ENCODE results near the gene ZSCAN21. TPM values are rescaled to one million over a fixed set of nuclear protein-coding genes. Genes with fewer than 3 reads are reported as not detected.

Gene ZSCAN21
- polyA plus RNA-seq, 3 donors: 1.5 to 4.6 (median 4.4) TPM

DNA sequence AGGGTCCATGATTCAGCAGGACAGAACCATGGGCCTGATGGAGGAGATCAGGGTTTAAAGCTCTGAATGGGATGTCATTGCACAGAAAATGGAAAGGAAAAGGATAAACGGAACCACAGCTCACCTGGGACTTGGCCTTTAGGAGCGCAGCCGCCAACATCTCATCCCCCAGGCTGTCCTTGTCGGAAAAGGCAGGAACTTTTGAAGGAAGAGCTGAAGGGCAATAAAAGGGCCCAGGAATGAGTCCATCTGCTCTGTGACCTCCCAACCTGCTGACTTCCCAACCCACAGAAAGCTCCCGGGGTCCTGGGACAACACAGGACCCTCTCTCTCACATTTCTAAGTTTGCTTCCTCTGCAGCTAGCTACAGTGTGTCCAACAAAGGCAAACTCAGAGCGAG is 25.8 kb downstream of the ZSCAN21 start:
- Histone ChIP-seq H3K9ac (ENCODE audit: insufficient read depth, low read length, poor library complexity, severe bottlenecking) (no peak overlapping the region), H3K79me2 (ENCODE audit: insufficient read depth, low read length) (peaks cover 35% of the 10 kb centered on the region), H3K36me3 (replicated peaks in 1 of 2; ENCODE audit: control insufficient read depth in 1 of 2, insufficient read depth in 2 of 2, low read length in 2 of 2) (peaks cover 73 to 91% of the 10 kb centered on the region in 2 donors), H3K4me2 (replicated peaks; ENCODE audit: extremely low read depth, low read length, poor library complexity, severe bottlenecking) (no peak overlapping the region), H3K9me3 (replicated peaks in 1 of 2; ENCODE audit: control insufficient read depth in 1 of 2, insufficient read depth in 1 of 2, low read length in 2 of 2) (peaks cover 32 to 35% of the 10 kb centered on the region in 2 donors), H2AFZ (ENCODE audit: insufficient read depth, low read depth, low read length, poor library complexity, severe bottlenecking) (no peak overlapping the region), H4K20me1 (ENCODE audit: insufficient read depth, low read length) (peaks cover 21% of the 10 kb centered on the region), H3K4me1 (ENCODE audit: control insufficient read depth in 1 of 2, insufficient read depth in 2 of 2, low read length in 2 of 2) (peaks cover 3 to 6% of the 10 kb centered on the region in 2 donors), H3K27ac (ENCODE audit: low read depth in 1 of 2, low read length in 2 of 2) (no peak overlapping the region), H3K4me3 (replicated peaks in 1 of 3; ENCODE audit: low read depth in 2 of 3, low read length in 3 of 3) (no peak overlapping the region), H3K27me3 (ENCODE audit: control insufficient read depth in 2 of 2, insufficient read depth in 2 of 2, low read length in 2 of 2) (no peaks in the 10 kb centered on the region)
- Mint-ChIP-seq H3K4me1 (peaks cover 8% of the 10 kb centered on the region), H3K9me3 (peaks cover 26 to 42% (median 35%) of the 10 kb centered on the region in 7 donors), H3K27ac (peak overlapping the region in 3 of 7 donors; percentile 18 to 86 (median 44)), H3K36me3 (peaks cover 74 to 89% of the 10 kb centered on the region in 2 donors), H3K4me3 (no peak overlapping the region), H3K27me3 (ENCODE audit: low read depth in 3 of 3) (peaks cover 0 to 6% (median 0%) of the 10 kb centered on the region in 3 donors)
- DNase-seq: no peak
- TF ChIP-seq, protein P1, sequence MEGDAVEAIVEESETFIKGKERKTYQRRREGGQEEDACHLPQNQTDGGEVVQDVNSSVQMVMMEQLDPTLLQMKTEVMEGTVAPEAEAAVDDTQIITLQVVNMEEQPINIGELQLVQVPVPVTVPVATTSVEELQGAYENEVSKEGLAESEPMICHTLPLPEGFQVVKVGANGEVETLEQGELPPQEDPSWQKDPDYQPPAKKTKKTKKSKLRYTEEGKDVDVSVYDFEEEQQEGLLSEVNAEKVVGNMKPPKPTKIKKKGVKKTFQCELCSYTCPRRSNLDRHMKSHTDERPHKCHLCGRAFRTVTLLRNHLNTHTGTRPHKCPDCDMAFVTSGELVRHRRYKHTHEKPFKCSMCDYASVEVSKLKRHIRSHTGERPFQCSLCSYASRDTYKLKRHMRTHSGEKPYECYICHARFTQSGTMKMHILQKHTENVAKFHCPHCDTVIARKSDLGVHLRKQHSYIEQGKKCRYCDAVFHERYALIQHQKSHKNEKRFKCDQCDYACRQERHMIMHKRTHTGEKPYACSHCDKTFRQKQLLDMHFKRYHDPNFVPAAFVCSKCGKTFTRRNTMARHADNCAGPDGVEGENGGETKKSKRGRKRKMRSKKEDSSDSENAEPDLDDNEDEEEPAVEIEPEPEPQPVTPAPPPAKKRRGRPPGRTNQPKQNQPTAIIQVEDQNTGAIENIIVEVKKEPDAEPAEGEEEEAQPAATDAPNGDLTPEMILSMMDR (IDR thresholded peaks at IDR 0.05): no peak
- intact Hi-C loops (cut with micrococcal nuclease): no loop called here
- WGBS (ENCODE audit: insufficient coverage): 93% methylated on average over 3 of the region's 6 CpGs

DNA sequence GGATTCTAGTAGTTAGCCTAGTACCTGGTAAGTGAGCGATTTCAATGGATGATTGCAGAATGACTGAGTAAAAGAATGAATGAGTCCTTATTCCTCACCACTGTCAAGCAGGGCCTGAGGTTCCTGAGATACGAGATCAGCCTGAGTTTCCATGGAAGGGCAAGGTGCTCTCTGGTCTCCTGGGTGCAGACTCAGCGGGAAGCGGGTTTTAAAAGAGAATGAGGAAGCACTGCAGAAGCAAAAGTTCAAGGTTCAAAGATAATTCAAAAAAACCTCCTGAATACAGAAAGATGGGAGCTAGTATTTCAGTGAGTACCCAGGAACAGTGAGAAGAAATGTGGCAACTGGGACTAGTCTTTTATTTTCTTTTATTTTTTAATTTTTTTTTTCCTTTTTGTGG is 27.6 kb downstream of the ZSCAN21 start:
- Histone ChIP-seq H4K20me1 (ENCODE audit: insufficient read depth, low read length) (peaks cover 21% of the 10 kb centered on the region), H3K9me3 (replicated peaks in 1 of 2; ENCODE audit: control insufficient read depth in 1 of 2, insufficient read depth in 1 of 2, low read length in 2 of 2) (peaks cover 14 to 17% of the 10 kb centered on the region in 2 donors), H3K4me2 (replicated peaks; ENCODE audit: extremely low read depth, low read length, poor library complexity, severe bottlenecking) (no peak overlapping the region), H3K36me3 (replicated peaks in 1 of 2; ENCODE audit: control insufficient read depth in 1 of 2, insufficient read depth in 2 of 2, low read length in 2 of 2) (peaks cover 55 to 74% of the 10 kb centered on the region in 2 donors), H3K27ac (ENCODE audit: low read depth in 1 of 2, low read length in 2 of 2) (no peak overlapping the region), H3K27me3 (ENCODE audit: control insufficient read depth in 2 of 2, insufficient read depth in 2 of 2, low read length in 2 of 2) (no peaks in the 10 kb centered on the region), H3K4me1 (ENCODE audit: control insufficient read depth in 1 of 2, insufficient read depth in 2 of 2, low read length in 2 of 2) (peaks cover 16 to 17% of the 10 kb centered on the region in 2 donors), H3K79me2 (ENCODE audit: insufficient read depth, low read length) (peaks cover 46% of the 10 kb centered on the region), H2AFZ (ENCODE audit: insufficient read depth, low read depth, low read length, poor library complexity, severe bottlenecking) (no peak overlapping the region), H3K4me3 (replicated peaks in 1 of 3; ENCODE audit: low read depth in 2 of 3, low read length in 3 of 3) (no peak overlapping the region), H3K9ac (ENCODE audit: insufficient read depth, low read length, poor library complexity, severe bottlenecking) (no peak overlapping the region)
- H3K27me3 Mint-ChIP-seq (ENCODE audit: low read depth in 3 of 3): no peaks in the 10 kb centered on the region
- DNase-seq: no peak
- intact Hi-C loops (cut with micrococcal nuclease): no loop called here
- peaks cover 17% of the 10 kb centered on the region for H3K4me1 Mint-ChIP-seq
- H3K9me3 Mint-ChIP-seq: peaks cover 8 to 24% (median 17%) of the 10 kb centered on the region in 7 donors
- H3K4me3 Mint-ChIP-seq: no peak overlapping the region
- H3K27ac Mint-ChIP-seq: no peak overlapping the region
- TF ChIP-seq, protein P1 (IDR thresholded peaks at IDR 0.05): no peak
- peaks cover 56 to 72% of the 10 kb centered on the region in 2 donors for H3K36me3 Mint-ChIP-seq
- WGBS (ENCODE audit: insufficient coverage): 100% methylated on average over 4 of the region's 4 CpGs
